ENCODE results near the gene POLR2I. TPM values are rescaled to one million over a fixed set of nuclear protein-coding genes. Genes with fewer than 3 reads are reported as not detected.

POLR2I gene
- 174 TPM for total RNA-seq (2021; ENCODE audit: unreplicated experiment)
- 449 TPM for polyA plus RNA-seq (2012; ENCODE audit: insufficient read length)
- percentile 82 among the genes with signal in this experiment for Bru-seq, nascent RNA
- percentile 81 among the genes with signal in this experiment for BruChase-seq, experiment 1, labeled RNA remaining after a 2-hour chase
- percentile 88 among the genes with signal in this experiment for BruChase-seq, experiment 2, labeled RNA remaining after a 6-hour chase
- long read RNA-seq, transcript POLR2I-206 (5 exons, 542 nt), result minor isoform, 7 of 124 reads
- long read RNA-seq, transcript POLR2I-204 (5 exons, 993 nt), result minor isoform, 7 of 124 reads
- long read RNA-seq, transcript POLR2I-201 (6 exons, 913 nt), result major isoform, 89 of 124 reads
- long read RNA-seq, partial matches to known transcripts, result 13 of 124 reads
- long read RNA-seq, other reads (novel, unspliced or antisense), result 4 of 124 reads

DNA sequence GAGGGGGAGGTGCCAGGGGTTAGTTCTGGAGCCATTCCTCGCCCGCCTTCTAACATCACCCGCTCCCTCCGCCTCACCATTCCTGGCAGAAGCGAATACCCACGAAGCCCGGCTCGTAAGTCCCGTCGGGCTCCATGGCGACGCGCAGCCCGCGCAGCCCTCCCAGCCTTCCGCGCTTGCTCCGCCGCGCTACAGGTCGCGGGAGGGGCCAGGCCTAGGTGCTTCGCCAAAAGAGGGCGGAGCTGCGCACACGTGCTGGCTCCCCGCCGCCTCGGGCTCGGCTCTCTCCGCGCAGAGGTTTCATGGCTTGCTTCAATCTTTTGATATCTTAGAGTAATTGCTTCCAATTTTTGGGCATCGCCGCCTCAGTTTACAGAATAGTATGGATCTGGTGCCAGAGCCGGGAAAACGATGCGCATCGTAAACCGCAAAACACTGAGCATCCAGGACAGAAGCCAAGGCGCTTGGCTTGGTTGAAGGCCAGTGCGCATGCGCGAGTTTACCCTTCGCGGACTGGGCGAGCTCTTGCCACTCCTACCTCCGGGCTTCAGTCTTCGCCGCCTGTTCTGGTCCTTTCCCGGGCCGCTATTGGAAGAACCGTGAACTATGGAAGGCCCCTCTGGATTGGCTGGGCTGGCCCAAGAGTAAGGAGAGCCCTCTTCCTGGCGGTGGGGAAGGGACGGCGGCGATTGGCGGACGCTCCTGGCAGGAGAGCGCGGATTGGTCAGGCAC is at the start of gene POLR2I:
Gene POLR2I (minus strand): TSS at position 155 of the 732 bp plus-strand sequence. CDS start 19 bp downstream, at position 136.
- POLR2A ChIA-PET, result interaction anchor here (0.5 to 0.7 kb wide), 5 partner anchors 11 to 529 kb away, joined by 3 to 10 read pairs (median 6); partner anchors contain the start of gene PMIS2
- H3K27me3 ChIP-seq (ENCODE audit: control insufficient read depth, insufficient read depth, low read length), result no peaks in the 10 kb centered on the region
- H3K4me3 ChIP-seq (ENCODE audit: low read depth in 2 of 2, low read length in 2 of 2), result peak within 1 kb of the TSS; percentile 85 to 96
- intact Hi-C loops (cut with micrococcal nuclease; ENCODE audit: unreplicated experiment) (no loop called here), in situ Hi-C loops (cut with HindIII; ENCODE audit: low pct_unique_long_range_greater_than_20kb, low sequenced_read_pairs) (no loop called here)
- TF ChIP-seq POLR2AphosphoS5 (IDR thresholded peaks at IDR 0.05; ENCODE audit: low read depth, low read length), result peak; percentile 97
- TF ChIP-seq TCF7L2 (IDR thresholded peaks at IDR 0.05; ENCODE audit: low read depth, low read length), result no peak; the same call in none of the 2 replicates
- peak; percentile 96 for TF ChIP-seq SIN3A (IDR thresholded peaks at IDR 0.05; ENCODE audit: borderline replicate concordance, insufficient read depth, low read depth, low read length)
- TF ChIP-seq REST (IDR thresholded peaks at IDR 0.05; ENCODE audit: insufficient read depth in 1 of 2, low read depth in 2 of 2, low read length in 1 of 2), result peak in 1 of 2 experiments; percentile 73; a peak in 1 of 4 replicates
- no peak for TF ChIP-seq CTCF (IDR thresholded peaks at IDR 0.05)
- no TSS peak for BruUV-seq (replicated peaks)
- CTCF ChIA-PET, result interaction anchor here (0.5 to 0.6 kb wide), 3 partner anchors 13 to 883 kb away, joined by 3 to 4 read pairs (median 3); no protein-coding TSS in a partner anchor
- ATAC-seq, result peak; percentile 95
- peaks cover 14% of the 10 kb centered on the region for H3K4me1 ChIP-seq (ENCODE audit: control insufficient read depth, insufficient read depth, low read length)
- peaks cover 3% of the 10 kb centered on the region; the same call in 1 of the 2 replicates for H3K36me3 ChIP-seq (ENCODE audit: control insufficient read depth, insufficient read depth, low read length)
- H3K9me3 ChIP-seq (ENCODE audit: control insufficient read depth, insufficient read depth, low read depth, low read length), result no peaks in the 10 kb centered on the region
- peak within 1 kb of the TSS; percentile 92 for H3K27ac ChIP-seq (ENCODE audit: low read length)
- peak; percentile 99 for DNase-seq (ENCODE audit: low read depth, low spot score)

- CTCF ChIA-PET, result interaction anchor here (0.6 kb wide), 1 partner anchor 11 kb away, joined by 3 read pairs; no protein-coding TSS in a partner anchor
- POLR2A ChIA-PET, result no interaction called here
- intact Hi-C loops (cut with micrococcal nuclease; ENCODE audit: unreplicated experiment), result no loop called here
- Histone ChIP-seq H3K27me3 (ENCODE audit: control insufficient read depth, insufficient read depth, low read length) (no peaks in the 10 kb centered on the region), H3K9me3 (ENCODE audit: control insufficient read depth, insufficient read depth, low read depth, low read length) (no peaks in the 10 kb centered on the region), H3K27ac (ENCODE audit: low read length) (no peak overlapping the region), H3K4me1 (ENCODE audit: control insufficient read depth, insufficient read depth, low read length) (no peaks in the 10 kb centered on the region), H3K36me3 (ENCODE audit: control insufficient read depth, insufficient read depth, low read length) (0 out of 2 replicates have a peak, but pooled peaks cover 3% of the 10 kb centered on the region), H3K4me3 (ENCODE audit: low read depth in 2 of 2, low read length in 2 of 2) (no peak overlapping the region)
- no peak for DNase-seq (ENCODE audit: low read depth, low spot score)
- BruUV-seq (replicated peaks), result no TSS peak
- TF ChIP-seq REST (IDR thresholded peaks at IDR 0.05; ENCODE audit: insufficient read depth in 1 of 2, low read depth in 2 of 2, low read length in 1 of 2), result no peak
- TF ChIP-seq TCF7L2 (IDR thresholded peaks at IDR 0.05; ENCODE audit: low read depth, low read length), result no peak
- TF ChIP-seq POLR2AphosphoS5 (IDR thresholded peaks at IDR 0.05; ENCODE audit: low read depth, low read length), result no peak
- TF ChIP-seq CTCF (IDR thresholded peaks at IDR 0.05), result no peak
- no peak for TF ChIP-seq SIN3A (IDR thresholded peaks at IDR 0.05; ENCODE audit: borderline replicate concordance, insufficient read depth, low read depth, low read length)
- peak; percentile 53; the same call in 1 of the 2 replicates for ATAC-seq
- in situ Hi-C loops (cut with HindIII; ENCODE audit: low pct_unique_long_range_greater_than_20kb, low sequenced_read_pairs), result no loop called here
Observed at GRCh38 chr19:36163813-36164212, 49.1 kb upstream of the POLR2I start.
